Stimulated activated CD8-positive, alpha-beta memory T cell treated with anti-CD3 and anti-CD28 coated beads, Interleukin-15, amount 100 ng/mL, for 1 hour (primary cell): Measurements from ENCODE around the gene ACBD5.
"Not testable (repeated sequence)": the region's sequence is repeated elsewhere in the genome, so short reads cannot be mapped to it uniquely, and the experiment has no call there.

Experiments used
- DNase-seq: peaks from one replicate; pipeline ENCODE4 v3.0.0-alpha.2; 2020; ENCODE audit warnings: low read depth

The ACBD5 gene

GRCh38 chr10:27240212-27241009 lies at the start of gene ACBD5:
TSS of gene ACBD5 (minus strand) at chr10:27240797. CDS start at chr10:27240688, 109 bp downstream.
- peak; percentile 42 for DNase-seq

- DNase-seq: peak; percentile 6
These were observed 44.5 kb upstream of the ACBD5 start for GRCh38 chr10:27285093-27285492.

GRCh38 chr10:27276581-27276980 lies 36.0 kb upstream of the ACBD5 start:
- no peak for DNase-seq

- not testable (repeated sequence) for DNase-seq
These were observed 25.4 kb upstream of the ACBD5 start for GRCh38 chr10:27266025-27266424.

GRCh38 chr10:27262788-27263187 lies 22.2 kb upstream of the ACBD5 start:
- DNase-seq: not testable (repeated sequence)

- no peak for DNase-seq
These were observed 18.5 kb upstream of the ACBD5 start for GRCh38 chr10:27258838-27259812.

- no peak for DNase-seq
These were observed 17.9 kb upstream of the ACBD5 start for GRCh38 chr10:27258492-27258837.

- no peak for DNase-seq
These were observed 15.9 kb upstream of the ACBD5 start for GRCh38 chr10:27256299-27257189.

- DNase-seq: no peak
These were observed 13.0 kb upstream of the ACBD5 start for GRCh38 chr10:27253576-27253975.

- peak; percentile 62 for DNase-seq
These were observed 11.8 kb upstream of the ACBD5 start for GRCh38 chr10:27252267-27253000.

- DNase-seq: no peak
These were observed 11.0 kb upstream of the ACBD5 start for GRCh38 chr10:27251554-27251953.

GRCh38 chr10:27248215-27248614 lies 7.6 kb upstream of the ACBD5 start:
- no peak for DNase-seq

GRCh38 chr10:27247441-27247840 lies 6.8 kb upstream of the ACBD5 start:
- no peak for DNase-seq

GRCh38 chr10:27247006-27247405 lies 6.4 kb upstream of the ACBD5 start:
- no peak for DNase-seq

- no peak for DNase-seq
These were observed 5.2 kb upstream of the ACBD5 start for GRCh38 chr10:27245836-27246235.

- DNase-seq: no peak
These were observed 4.4 kb upstream of the ACBD5 start for GRCh38 chr10:27244976-27245375.

GRCh38 chr10:27242951-27243551 lies 2.5 kb upstream of the ACBD5 start:
- peak; percentile 59 for DNase-seq

- DNase-seq: no peak
These were observed 1.9 kb upstream of the ACBD5 start for GRCh38 chr10:27242473-27242950.

- DNase-seq: peak; percentile 65
These were observed 1.3 kb upstream of the ACBD5 start for GRCh38 chr10:27241652-27242472.
